ENCODE measurements around the gene PLEKHM2.

PLEKHM2 gene

DNA sequence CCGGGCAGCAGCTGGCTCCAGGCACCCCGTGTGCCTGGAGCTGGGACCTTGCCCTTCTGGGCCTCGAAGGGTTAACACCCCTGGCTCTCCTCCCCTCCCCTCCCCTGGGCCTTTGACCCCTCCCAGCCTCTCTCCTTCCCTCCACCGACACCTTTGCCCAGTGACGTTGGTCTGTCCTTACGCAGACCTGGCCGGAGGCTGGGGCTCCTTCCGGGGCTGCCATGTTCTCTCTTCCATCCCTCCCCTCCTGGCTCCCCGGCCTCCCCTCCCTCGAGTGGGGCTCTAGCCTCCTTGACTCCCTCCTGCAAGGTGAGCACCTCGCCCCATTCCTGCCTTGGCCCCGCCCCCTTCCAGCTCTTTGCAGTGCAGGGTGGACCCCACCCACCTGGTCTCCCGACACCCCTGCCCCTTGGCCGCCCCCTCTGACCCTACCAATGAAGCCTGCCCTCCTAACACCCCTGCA lies 58.2 kb downstream of the PLEKHM2 start, which contains the start of gene TMEM82:
TSS of gene TMEM82 (plus strand) at position 161 of the 463 bp plus-strand sequence. CDS start at position 222, 61 bp downstream.
- no peak for DNase-seq

DNA sequence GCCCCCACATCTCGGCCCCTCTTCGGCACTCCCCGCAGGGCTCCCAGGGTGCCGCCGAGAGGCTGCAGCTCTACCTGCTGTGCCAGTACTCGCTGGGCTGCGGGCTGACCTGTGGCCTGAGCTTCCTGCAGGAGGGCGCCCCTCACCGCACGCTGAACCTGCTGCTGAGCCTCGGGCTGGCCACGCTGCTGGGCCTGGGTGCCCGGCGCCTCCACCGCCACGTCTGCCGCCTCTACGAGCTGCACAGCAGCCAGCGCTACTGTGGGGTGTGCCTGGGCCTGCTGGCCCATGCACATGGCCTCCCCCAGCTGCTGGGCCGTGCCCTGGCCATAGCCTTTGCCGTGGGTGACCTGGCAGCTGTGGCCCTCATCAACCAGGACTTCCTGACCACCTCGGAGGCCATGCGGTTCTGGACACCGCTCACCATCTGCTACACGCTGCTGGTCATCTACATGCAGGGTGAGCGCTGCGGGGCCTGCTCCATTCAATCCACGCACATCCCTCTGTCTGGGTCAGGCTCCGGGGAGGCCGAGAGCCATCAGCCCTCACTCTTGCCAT lies 60.1 kb downstream of the PLEKHM2 start:
- no peak for DNase-seq

DNA sequence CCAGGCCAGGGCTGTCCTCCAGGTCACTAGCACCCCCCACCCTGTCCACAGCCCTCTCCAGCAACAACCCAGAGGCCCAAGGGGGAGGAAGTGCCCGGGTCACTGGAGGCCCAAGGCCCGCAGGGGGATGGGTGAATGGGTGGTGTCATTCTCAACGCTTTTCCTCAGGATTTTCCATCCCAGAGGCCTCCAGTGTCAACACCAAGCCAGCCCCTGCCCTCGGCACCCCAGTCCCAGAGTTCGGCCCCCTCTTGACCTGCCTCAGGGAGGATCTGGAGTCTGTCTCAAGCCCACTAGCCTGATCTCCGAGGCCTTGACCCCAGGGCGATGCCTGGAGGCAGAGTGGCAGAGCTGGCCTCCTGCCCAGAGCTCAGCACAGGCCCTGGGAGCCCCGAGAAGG lies 63.3 kb downstream of the PLEKHM2 start:
- DNase-seq = no peak

DNA sequence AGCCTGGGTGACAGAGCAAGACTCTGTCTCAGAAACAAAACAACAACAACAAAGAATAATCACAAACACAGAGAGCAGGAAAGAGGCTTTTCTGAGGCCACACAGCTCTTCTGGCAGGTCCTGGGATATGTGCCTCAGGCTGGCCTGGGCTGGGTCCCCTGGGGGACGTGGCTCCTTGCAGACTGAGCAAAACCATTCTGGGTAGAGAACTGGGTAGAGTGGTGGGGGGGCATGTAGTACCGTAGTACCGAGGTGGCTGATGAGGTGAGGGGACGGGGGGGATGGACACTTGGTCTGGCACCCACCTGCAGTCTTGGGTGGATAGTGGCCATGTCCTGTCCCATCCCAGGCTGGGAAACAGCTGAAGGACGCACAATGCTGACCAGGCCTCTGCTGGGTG lies 64.1 kb downstream of the PLEKHM2 start:
- no peak for DNase-seq

DNA sequence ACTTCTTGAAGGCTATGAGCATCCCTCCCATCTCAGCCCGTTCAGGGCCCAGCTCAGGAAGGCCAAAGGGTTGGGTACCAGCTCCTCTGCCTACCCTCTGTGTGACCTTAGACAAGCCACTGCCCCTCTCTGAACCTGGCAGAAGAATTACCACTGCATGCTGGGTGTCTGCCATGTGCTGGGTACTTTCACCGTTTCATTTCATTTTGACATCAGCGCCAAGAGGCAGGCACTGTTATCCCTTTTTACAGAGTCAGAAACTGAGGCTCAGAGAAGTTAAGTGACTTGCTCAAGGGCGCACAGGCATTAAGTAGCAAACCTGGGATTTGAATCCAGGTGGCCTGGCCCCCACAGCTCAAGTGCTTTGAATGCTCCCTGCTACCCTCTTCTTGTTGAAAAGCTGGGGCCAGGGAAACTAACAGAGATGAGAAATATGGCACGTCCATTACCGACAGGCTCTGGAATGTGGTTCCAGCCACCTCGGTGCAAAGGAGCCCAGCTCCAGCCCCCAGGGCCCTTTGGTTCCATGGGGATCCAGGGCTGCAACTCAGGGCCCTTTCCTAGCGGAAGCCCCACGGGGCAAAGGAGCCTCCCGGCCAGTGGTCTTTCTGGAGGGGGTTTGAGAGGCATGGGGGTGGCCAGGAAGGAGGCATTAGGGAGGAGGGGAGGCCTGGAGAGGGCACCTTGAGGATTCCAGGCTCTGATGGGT lies 64.7 kb downstream of the PLEKHM2 start:
- no peak for DNase-seq

DNA sequence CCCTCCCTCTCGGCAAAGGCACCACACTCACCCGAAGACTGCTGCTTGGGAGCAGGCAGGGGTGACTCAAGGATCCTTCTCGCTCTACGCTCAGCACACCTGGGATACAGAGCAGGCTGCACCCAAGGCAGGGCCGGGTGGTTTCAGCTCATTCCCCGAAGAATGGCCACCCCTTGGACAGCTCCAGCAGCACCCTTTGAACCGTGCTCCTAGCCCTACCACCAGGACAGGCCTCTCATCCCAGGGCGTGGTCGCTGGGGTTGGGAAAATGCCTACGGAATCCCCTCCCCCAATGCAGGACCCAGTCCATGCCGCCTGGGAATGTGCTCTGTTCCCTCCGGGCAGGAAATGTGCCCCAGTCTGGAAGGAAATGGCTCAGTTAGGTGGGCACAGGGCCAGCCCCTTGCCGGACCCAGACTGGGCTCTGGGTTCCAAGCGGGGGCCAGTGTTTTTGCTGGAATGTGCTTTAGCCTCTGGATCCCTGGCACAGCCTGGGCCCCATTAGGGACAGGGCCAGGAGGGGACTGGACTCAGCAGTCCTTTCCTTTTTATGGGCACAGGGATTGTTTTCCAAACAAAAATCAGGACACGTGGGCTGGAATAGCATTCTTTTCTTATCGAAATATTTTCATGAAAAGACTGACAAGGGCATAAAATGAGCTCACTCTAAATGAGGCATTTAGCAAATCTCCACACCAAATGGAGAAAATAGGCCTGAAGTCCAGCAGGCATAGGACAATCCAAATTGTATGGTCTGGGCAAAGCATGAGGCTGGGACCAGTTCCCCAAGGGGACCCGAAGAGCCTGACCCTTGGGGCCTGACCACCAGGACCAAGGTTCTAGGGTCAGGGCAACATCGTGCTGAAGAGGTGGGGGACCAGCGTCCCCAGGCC lies 65.5 kb downstream of the PLEKHM2 start:
- no peak for DNase-seq

DNA sequence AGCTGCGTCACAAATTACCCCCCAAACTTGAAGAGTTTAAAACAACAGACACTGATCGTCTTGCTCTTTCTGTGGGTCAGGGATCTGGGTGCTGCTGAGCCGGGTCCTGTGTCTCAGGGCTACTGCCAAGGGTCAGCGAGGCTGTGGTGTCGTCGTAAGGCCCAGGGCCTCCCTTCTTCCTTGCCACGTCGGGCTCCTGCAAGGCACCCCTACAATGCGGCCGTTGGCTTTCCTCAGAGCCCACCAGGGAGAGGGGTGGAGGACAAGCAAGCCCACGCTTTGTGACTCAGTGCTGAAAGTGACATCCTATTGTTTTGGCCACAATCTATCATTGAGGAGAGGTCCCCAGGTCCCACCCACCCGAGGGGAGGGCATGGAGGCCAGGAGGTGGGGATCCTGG lies 66.8 kb downstream of the PLEKHM2 start:
- DNase-seq = no peak

DNA sequence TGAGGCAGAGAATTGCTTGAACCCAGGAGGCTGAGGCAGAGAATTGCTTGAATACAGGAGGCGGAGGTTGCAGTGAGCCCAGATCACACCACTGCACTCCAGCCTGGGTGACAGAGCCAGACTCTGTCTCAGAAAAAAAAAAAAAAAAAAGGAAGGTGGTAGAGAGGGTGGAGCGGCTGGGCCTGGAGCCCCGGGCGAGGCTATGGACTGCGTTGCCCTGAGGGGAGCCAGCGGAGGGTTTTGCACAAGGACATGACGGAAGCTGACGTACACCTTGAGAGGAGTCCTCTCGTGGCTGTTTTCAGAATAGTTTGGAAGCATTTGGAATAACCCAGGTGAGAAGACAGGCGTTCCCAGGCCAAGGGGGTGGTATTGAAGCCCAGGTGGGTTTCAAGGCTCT lies 67.6 kb downstream of the PLEKHM2 start:
- DNase-seq = no peak

DNA sequence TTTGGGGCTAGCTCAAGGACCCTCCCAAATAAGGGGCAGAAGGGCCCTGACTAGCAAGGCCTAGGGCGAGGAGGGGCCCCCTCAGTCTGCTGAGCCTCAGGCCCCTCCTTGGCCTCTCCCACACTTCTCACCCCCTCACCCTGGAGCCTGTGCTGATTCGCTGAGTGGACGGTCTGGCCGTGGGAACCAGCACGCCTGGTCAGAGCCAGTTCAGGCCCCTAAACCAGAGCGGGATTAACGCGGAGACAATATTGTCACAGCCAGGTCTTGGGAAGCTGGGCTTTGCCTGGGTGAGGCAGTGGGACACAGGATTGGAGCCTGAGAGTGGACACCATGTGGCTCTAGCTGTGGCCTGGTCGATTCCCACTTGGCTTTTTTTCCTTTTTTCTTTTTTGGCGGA lies 69.7 kb downstream of the PLEKHM2 start:
- no peak for DNase-seq

DNA sequence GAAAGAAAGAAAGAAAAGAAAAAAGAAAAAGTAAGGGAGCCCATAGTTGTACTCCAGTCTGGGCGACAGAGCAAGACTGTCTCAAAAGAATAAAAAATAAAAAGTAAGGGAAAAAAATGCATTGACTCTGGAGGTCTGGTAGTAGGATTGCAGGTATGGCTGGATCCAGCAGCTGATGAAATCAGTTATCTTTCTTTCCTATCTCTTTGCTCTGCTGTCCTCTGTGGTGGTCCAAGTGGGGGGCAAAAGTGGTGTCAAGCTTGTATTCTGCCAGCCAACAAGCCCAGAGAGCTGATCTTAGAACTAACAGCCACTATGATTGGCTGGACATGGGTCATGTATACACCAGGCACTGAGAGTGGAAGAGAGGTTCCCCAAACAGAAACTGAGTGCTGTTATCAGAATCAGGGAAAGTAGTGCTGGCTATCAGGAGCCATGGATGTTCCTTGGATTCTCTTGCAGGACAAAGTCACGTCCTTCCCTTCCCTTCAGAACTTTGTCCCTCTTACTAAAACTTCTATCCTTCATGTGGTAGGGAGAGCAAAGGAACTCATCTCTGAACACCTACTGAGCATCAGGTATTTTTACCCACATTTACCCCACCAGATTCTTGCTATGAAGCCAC lies 71.0 kb downstream of the PLEKHM2 start:
- DNase-seq = no peak

DNA sequence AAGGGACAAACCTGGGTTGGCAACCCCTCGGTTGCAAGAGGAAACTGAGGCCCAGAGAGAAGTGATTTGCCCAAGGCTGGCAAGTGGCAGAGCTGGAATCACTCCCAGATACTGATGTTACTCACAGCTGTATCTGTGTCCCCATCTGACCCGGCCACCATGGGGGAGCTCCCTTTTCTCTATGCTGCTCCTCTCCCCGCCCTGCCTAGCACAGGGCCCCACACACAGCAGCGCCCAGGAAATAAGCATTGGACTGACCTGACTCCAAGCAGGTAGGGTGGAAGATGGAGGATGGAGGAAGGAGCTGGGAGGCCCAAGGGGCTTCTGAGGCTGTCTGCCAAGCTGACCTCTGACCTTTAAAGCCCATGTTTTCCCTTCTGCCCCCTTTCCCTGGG lies 71.5 kb downstream of the PLEKHM2 start:
- no peak for DNase-seq

DNA sequence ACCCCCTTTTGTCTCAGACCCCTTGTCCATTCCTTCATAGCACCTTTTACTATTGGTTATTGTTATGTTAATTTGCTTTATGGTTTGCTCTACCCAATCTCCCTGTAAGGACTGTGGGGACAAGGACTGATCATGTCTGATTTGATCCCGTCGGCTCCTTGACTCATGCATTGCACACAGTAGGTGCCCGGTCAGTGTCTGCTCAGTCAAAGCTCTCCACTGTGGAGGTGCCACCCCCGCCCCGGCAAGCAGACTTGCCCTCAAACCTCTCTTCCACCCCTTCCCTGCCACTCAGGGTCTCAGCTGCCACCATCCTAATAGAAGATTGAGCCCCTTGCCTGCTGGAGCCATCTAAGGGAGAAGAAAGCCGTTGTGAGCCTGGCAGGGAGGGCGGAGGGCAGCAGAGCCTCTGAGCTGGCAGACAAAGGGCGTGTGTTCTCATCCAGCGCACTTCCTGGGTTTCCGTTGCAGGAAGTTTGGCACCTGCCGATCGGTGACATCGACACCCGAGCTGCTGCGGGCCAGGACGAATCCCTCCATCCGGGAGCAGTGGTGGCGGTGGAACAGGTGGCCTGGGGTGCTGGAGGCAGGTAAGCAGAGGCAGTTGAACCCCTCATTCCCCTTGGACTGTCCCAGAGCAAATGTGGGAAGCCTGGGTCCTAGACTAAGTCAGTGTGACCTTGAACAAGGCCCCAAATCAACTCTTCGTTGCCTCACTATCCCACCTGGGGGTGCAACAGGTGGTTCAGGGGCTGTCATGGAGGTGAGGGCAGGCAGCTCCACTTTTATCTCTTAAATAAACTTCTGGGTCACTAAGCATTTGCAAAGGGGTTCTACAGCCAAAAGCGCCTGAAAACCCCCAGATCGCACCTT lies 72.3 kb downstream of the PLEKHM2 start:
- peak; percentile 94 for DNase-seq

DNA sequence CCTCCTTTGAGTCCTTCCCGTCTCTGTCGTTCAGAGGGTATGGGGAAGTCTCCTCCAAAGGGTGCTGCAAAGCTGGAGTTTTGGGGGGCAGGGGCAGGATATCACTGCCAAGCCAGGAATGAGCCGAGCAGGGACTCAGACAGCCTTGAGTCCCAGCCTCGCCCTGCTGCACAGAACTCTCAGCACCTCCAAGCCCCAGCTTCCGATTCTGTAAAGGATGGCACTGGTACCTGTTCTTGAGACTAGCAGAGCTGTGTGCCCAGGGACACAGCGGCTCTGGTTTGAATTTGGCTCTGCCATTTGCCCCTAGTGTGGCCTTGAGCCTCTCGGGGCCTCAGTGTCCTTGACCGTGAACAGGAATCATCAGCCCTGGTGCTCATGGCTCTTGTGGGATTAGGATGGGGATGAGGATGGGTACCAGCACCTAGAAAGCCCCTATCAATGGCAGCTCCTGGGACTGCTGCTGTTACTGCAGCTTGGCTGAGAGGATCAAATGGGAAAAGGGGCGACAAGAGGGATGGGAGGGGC lies 73.0 kb downstream of the PLEKHM2 start:
- DNase-seq = peak; percentile 56

DNA sequence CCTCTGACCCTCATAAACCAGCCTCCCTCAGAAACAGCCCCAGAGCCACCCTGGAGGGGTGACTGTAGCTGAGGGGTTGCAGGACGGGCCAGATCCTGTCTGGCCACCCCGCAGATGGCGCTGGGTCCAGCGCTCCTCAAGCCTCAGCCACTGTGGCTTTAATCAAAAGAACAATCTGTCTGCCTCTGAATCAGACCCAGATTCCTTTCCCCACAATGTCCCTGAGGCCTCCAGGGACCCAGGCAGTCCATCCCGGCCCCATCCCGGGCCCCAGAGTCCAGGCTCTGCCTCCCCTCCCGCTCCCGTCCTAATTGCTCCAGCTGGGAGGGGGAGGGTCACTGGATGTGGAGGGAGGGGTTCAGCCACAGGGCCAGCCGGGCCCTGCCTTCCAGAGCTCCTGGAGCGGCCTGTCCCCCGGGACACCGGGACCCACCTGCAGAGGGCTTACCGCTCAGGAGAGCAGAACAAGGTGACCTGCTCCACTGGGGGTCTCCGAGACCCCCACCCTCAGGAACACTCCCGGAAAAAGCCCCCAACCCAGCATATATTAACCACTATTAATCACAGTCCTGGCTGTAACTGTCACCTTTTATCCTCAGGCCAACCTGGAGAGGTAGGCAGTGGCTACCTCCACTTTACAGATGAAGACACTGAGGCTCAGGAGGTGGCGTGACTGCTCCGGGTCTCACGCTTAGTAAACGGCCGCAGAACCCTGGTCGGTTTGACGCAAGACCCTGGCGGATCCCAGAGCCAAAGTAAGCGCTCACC lies 73.6 kb downstream of the PLEKHM2 start:
- peak; percentile 65 for DNase-seq

DNA sequence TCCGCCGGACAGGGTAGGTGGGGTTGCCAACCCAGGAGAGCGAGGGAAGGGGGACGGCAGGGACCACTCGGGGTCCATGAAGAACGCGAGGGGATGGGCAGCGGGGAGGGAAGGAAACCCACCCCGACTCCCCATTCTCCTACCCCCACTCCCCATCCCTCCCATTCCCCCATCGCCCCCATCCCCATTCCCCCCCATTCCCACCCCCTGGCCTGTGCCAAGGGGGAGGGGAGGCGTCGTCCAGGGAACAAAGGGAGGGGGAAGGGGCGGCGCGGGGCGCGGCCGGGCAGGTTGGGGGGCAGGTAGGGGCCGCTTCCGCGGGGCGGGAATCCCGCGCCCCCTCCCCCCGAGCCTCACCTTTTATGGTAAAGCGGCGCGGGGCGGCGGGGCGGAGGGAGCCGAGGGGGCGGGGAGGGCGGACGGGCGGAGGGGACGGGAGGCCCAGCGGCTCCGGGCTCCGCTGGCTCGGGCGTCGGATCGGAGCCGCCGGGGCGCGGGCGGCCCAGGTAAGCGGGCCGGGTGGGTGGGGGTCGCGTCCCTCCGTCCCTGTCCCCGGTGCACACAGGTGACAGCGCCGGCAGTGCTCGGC lies 74.3 kb downstream of the PLEKHM2 start, which contains the start of gene FBLIM1:
TSS of gene FBLIM1 (plus strand) at position 453 of the 589 bp plus-strand sequence. CDS start 6,189 bp downstream, outside the sequence.
- peak; percentile 70 for DNase-seq

DNA sequence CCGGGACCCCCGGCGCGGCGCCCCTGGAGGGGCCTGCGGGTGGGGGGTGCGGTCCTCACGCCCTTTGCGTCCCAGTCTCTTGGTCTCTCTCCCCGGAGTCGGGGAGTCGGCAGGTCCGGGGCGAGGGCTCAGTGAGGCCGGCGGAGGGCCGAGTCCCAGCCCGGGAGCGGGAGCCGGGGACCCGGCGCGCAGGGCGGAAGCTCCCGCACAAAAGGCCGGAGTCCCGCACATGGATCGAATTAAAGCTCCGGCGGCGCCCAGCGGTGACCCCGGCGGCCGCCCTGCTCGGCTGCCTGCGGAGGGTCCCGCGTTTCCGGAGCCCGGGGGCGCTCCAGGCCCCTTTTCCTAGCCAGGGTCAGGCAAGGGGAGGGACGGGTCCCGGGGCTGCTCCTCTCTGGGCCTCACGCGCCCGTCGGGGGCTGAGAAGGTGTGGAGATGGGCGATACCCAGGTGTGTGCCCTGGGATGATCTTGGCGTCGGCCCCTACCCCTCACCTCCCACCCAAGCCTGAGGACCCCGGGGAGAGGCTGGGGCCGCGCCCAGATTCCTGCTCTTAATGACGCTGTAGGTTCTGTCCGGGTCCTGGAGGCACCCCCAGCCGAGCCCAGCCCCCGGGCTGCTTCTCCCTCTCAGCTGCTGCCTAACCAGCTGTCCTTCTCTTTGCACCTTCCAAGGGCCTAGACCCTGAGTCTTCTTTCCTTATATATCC lies 75.0 kb downstream of the PLEKHM2 start:
- peak; percentile 55 for DNase-seq

DNA sequence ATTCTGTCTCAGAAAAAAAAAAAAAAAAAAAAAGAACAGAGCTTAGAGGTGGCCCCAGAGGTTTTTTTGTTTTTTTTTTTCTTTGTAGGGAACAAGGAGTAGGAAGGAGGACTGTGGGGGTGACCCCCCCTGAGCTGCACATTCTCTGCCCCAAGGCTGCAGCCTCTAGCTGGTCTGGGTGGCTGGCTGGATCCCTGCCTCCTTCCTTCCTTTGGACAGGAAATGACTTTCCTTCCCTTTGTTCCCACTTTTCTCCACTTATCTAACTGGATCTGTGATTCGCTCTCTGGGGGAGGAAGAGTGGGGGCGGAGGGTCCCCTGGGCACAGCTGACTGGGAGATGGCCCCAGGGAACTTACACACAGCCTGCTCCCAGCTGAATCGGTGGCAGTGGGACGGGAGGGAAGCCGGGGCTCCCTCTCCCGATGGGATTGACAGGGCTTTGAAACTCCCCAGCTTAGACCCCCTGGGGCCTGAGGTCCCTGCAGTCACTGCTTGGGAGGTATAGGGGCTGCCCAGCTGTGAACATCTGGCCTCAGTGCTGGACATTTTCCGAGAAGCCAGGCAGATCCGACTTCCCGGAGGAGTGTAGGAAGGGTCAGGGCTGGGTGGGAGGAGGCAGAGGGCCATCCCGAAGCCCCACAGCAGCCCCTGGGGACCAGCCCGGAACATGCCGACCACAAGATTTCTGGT lies 76.5 kb downstream of the PLEKHM2 start:
- DNase-seq = no peak

DNA sequence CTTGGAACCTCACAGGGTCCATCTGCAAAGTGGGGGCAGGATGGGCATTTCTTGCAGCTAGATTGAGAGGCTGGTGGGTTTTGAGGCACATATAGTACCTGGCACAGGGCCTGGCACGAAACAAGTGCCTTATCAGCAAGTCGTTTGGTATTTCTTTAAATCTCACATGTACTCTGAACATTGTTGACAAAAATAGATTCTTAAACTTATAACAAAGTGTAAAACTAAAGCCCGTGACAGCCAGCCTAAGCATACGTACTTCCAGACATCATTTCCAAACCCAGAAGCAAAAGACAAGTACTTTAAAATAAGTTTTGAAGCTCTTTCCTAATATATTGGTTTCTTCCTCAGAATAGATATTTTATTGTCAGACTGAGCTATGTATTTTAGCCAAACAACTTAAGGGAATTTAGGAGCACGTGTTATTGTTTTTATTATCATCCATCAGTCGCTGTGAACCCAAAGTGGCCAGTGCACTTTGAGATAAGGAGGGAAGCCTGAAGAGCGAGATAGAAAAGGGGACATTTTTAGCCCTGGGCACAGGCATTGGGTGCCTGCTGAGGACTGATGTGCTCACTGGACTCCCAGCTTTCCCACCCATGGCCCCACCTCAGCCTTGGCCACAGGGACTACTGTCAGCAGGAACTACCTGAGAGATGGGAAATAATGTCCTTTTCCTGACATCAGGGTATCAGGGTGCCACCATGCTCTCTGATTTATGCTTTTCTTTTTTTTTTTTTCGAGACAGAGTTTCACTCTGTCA lies 77.4 kb downstream of the PLEKHM2 start:
- DNase-seq = no peak
